ENCODE data around the gene PCED1B. TPM values are rescaled to one million over a fixed set of nuclear protein-coding genes. Genes with fewer than 3 reads are reported as not detected.

The PCED1B gene
- total RNA-seq, 1 donor from 2014 or later, result 65.4 TPM

GRCh38 chr12:47139000-47139681 is 59.7 kb downstream of the PCED1B start:
- Mint-ChIP-seq H3K4me1 (peaks cover 6% of the 10 kb centered on the region), H3K4me3 (no peak overlapping the region), H3K9me3 (no peaks in the 10 kb centered on the region), H3K27me3 (no peaks in the 10 kb centered on the region), H3K36me3 (ENCODE audit: low read depth) (peaks cover 17% of the 10 kb centered on the region), H3K27ac (no peak overlapping the region)
- POLR2A ChIA-PET, result no interaction called here
- no peak for DNase-seq
- ATAC-seq (ENCODE audit: low read depth), result no peak
- intact Hi-C loops (cut with micrococcal nuclease), result no loop called here
- TF ChIP-seq CTCF (IDR thresholded peaks at IDR 0.05), result no peak
- CTCF ChIA-PET, result no interaction called here

GRCh38 chr12:47141459-47141858 is 62.0 kb downstream of the PCED1B start:
- H3K4me1 Mint-ChIP-seq, result peaks cover 6% of the 10 kb centered on the region
- no peak for DNase-seq
- TF ChIP-seq CTCF (IDR thresholded peaks at IDR 0.05), result no peak
- peaks cover 10% of the 10 kb centered on the region for H3K36me3 Mint-ChIP-seq (ENCODE audit: low read depth)
- ChIA-PET CTCF (no interaction called here), POLR2A (interaction anchor here (1.1 kb wide), 1 partner anchor 165 kb away, joined by 3 read pairs; no protein-coding TSS in a partner anchor)
- no peaks in the 10 kb centered on the region for H3K9me3 Mint-ChIP-seq
- H3K27ac Mint-ChIP-seq, result no peak overlapping the region
- ATAC-seq (ENCODE audit: low read depth), result no peak
- no peaks in the 10 kb centered on the region for H3K27me3 Mint-ChIP-seq
- no peak overlapping the region for H3K4me3 Mint-ChIP-seq
- intact Hi-C loops (cut with micrococcal nuclease), result no loop called here

- no peaks in the 10 kb centered on the region for H3K9me3 Mint-ChIP-seq
- DNase-seq (no peak), ATAC-seq (ENCODE audit: low read depth) (no peak)
- H3K4me1 Mint-ChIP-seq, result no peaks in the 10 kb centered on the region
- H3K27me3 Mint-ChIP-seq, result no peaks in the 10 kb centered on the region
- H3K4me3 Mint-ChIP-seq, result no peak overlapping the region
- intact Hi-C loops (cut with micrococcal nuclease), result no loop called here
- CTCF ChIA-PET, result no interaction called here
- POLR2A ChIA-PET, result no interaction called here
- H3K27ac Mint-ChIP-seq, result no peak overlapping the region
- H3K36me3 Mint-ChIP-seq (ENCODE audit: low read depth), result peaks cover 10% of the 10 kb centered on the region
- no peak for TF ChIP-seq CTCF (IDR thresholded peaks at IDR 0.05)
These were observed 65.3 kb downstream of the PCED1B start for GRCh38 chr12:47144769-47145168.

GRCh38 chr12:47145188-47145587 is 65.8 kb downstream of the PCED1B start:
- H3K27me3 Mint-ChIP-seq, result no peaks in the 10 kb centered on the region
- ATAC-seq (ENCODE audit: low read depth) (no peak), DNase-seq (no peak)
- ChIA-PET CTCF (no interaction called here), POLR2A (no interaction called here)
- no peak for TF ChIP-seq CTCF (IDR thresholded peaks at IDR 0.05)
- no peaks in the 10 kb centered on the region for H3K9me3 Mint-ChIP-seq
- no peaks in the 10 kb centered on the region for H3K4me1 Mint-ChIP-seq
- no peak overlapping the region for H3K4me3 Mint-ChIP-seq
- no peak overlapping the region for H3K27ac Mint-ChIP-seq
- intact Hi-C loops (cut with micrococcal nuclease), result no loop called here
- peaks cover 10% of the 10 kb centered on the region for H3K36me3 Mint-ChIP-seq (ENCODE audit: low read depth)

GRCh38 chr12:47147739-47148138 is 68.3 kb downstream of the PCED1B start:
- H3K27ac Mint-ChIP-seq, result no peak overlapping the region
- H3K4me3 Mint-ChIP-seq, result no peak overlapping the region
- peaks cover 13% of the 10 kb centered on the region for H3K36me3 Mint-ChIP-seq (ENCODE audit: low read depth)
- intact Hi-C loops (cut with micrococcal nuclease), result no loop called here
- ChIA-PET POLR2A (interaction anchor here (0.7 kb wide), 1 partner anchor 35 kb away, joined by 3 read pairs; no protein-coding TSS in a partner anchor), CTCF (no interaction called here)
- TF ChIP-seq CTCF (IDR thresholded peaks at IDR 0.05), result no peak
- H3K9me3 Mint-ChIP-seq, result peaks cover 4% of the 10 kb centered on the region
- no peak for DNase-seq
- H3K4me1 Mint-ChIP-seq, result no peaks in the 10 kb centered on the region
- ATAC-seq (ENCODE audit: low read depth), result no peak
- no peaks in the 10 kb centered on the region for H3K27me3 Mint-ChIP-seq

Data from activated B cell treated with CpG ODN at 0.5 μM for 24 hours (primary cell).